Measurements from ENCODE around the gene SLC22A25.
"Not testable (repeated sequence)": the region's sequence is repeated elsewhere in the genome, so short reads cannot be mapped to it uniquely, and the experiment has no call there.

Gene SLC22A25

DNA sequence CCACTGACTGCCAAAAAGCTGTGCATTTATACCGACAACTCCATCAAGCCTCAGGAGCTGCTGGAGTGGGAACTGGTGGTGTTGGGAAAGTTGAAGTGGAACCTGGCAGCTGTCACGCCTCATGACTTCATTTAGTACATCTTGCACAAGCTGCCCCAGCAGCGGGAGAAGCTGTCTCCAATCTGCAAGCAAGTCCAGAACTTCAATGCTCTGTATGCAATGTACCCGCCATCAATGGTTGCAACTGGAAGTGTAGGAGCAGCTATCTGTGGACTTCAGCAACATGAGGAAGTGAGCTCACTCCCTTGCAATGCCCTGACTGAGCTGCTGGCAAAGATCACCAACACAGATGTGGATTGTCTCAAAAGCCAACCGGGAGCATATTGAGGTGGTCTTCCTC lies at the start of gene SLC22A25:
Gene SLC22A25, minus strand, starts transcription at position 67 of the 400 bp plus-strand sequence. CDS start 13,947 bp downstream, outside the sequence.
- DNase-seq, result no peak

DNA sequence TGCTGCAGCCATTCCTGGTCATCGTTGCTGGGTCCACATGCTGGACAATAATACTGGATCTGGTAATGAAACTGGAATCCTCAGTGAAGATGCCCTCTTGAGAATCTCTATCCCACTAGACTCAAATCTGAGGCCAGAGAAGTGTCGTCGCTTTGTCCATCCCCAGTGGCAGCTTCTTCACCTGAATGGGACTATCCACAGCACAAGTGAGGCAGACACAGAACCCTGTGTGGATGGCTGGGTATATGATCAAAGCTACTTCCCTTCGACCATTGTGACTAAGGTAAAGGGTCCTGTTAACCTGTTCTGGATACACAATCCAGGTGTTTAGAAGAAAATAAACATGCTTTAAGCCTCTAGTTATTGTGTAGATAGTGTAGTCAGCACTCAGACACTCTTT lies 46.9 kb upstream of the SLC22A25 start:
- DNase-seq, result no peak

DNA sequence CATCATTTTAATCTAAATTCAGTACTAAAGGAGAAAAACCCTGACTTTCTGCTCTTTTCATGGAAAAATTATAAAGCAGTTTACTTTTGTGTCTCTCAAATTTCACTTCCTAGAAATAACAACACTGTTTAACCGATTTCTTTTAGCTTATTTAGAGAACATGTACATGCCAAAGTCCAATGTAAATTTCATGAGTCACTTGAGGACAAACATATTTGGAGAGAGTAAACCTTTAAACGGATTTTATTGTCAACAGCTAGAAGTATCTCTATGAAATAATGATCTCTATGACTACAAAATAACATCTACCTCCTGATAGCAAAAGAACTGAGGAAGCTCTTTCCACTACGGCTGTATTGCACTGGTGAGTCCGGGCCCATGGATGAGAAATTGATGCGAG lies 46.3 kb upstream of the SLC22A25 start:
- DNase-seq, result no peak

DNA sequence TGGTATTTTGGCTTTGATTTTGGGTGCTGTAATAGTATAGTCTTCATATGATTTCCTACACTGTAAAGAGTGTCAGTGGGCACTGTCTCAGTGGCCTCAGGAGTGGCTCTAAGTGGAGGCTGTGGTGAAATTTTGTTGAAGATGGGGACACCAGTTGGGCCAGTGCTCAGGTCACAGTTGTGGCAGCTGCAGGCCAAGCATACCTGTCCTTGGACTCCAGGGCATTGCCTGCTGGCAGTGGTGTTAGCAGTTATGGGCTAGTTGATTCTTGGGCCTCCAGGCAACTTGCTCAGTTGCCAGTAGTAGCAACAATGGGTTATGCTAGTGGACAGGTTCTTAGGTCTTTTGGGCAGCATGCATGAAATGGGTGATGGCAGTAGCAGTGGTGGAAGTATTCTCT lies 39.2 kb upstream of the SLC22A25 start:
- DNase-seq, result no peak

DNA sequence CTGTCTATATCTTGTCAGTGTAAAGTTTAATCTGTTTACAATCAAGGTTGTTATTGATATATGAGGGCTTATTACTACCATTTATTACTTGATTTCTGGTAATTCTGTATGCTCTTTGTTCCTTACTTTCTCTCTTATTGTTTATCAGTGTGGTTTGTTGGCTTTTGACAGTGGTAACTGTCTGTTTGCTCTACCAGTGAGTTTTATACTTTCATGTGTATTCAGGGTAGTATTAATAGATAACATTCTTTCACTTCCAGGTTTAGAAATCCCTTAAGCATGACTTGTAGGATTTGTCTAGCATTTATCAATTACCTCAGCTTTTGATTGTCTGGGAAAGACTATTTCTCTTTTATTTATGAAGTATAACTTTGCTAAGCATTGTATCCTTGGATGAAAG lies 37.5 kb upstream of the SLC22A25 start:
- no peak for DNase-seq

DNA sequence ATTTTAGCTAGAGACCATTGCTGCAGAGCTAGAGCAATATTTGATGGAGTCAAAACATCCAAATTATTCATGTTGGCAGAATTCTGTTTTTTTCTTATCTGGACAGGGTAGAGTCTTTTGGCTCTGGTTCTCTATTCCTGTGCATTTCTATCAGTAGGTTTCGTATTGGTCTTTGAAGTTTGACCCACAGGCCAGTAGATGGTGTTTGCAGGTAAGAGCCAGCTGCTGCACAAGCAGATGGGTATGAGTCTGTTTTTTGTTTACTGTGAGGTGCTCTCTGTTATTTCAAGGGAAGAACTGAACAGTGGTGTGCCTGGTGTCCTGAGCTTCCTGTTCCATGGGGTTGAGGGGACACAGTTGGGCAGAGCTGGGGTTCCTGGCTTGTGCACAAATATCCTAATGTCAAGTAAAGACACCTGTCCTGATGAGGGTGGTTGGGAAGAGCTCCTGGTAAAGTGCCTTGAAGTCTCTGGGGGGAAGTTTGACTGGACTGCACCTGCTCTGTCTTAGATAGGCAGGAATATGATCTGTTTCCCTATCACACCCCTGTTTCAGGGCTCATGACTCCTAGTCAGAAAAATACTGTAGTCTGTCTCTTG lies 34.0 kb upstream of the SLC22A25 start:
- DNase-seq, result no peak

DNA sequence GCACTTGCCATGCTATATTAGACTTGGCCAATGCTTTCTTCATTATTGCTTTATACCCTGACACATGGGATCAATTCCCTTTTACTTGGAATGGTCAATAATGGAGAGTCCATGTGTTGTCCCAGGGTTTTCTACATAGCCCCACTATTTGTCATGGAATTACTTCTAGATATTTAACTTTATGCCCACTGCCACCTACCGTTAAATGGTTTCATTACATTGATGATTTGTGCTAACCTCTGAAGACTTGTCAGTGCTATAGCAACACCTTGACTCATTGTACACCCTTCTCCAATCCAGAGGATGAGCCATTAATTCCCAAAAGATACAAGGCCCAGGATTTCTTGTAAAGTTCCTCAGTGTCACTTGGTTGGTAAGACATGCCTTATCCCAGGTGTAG lies 31.4 kb upstream of the SLC22A25 start:
- no peak for DNase-seq

DNA sequence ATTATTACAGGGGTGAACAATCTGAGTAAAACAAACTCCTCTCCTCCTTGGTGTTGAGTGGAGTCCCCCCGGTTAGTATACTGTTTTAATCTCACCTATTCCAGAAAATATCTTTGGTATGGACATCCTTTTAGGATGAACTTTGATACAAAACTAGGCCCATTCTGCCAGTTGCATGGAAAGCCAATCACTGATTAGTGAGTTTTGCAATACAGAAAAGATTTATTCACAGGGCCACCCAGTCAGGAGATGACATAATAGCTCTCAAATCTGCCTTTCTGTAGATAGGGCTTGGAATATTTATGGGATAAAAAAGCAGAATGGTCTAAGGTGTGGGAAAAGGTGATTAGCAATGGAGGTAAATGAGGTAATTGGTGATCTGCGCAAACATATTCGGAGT lies 30.3 kb upstream of the SLC22A25 start:
- DNase-seq, result no peak

DNA sequence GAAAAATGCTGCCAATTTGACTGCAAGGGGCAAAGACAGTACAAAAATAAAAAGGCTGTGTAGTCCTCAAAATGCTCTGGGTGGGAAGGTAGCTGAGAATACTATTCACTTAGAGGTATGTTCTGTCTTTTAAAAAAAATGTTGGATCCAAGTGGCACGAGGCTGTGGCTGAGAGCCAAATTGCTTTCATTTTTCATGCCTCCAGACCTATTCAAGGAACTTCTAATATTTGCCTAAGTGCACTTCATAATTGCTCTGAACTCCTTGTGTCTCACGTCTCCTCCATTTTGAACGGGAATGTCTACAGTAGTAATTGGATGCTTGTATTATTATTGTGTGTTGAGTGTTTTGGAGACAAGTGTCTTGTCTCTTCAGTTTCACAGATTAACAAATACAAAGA lies 19.1 kb upstream of the SLC22A25 start:
- DNase-seq, result peak; percentile 1

DNA sequence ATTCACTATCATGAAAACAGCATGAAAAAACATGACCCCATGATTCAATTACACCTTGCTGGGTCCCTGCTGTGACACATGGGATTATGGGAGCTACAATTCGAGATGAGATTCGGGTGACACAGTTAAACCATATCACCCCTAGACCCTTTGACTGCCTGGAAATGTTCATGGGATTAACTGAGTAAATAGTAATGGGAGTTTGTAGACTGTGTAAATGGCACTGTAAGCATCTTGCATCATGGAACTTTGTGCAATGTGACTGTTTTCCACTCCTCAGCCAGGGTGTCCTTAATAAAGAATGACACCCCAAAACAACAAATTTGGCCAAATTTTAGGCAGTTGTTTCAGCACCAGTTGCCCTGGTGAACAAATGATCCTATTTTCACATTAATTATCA lies 7.9 kb upstream of the SLC22A25 start:
- DNase-seq, result no peak

DNA sequence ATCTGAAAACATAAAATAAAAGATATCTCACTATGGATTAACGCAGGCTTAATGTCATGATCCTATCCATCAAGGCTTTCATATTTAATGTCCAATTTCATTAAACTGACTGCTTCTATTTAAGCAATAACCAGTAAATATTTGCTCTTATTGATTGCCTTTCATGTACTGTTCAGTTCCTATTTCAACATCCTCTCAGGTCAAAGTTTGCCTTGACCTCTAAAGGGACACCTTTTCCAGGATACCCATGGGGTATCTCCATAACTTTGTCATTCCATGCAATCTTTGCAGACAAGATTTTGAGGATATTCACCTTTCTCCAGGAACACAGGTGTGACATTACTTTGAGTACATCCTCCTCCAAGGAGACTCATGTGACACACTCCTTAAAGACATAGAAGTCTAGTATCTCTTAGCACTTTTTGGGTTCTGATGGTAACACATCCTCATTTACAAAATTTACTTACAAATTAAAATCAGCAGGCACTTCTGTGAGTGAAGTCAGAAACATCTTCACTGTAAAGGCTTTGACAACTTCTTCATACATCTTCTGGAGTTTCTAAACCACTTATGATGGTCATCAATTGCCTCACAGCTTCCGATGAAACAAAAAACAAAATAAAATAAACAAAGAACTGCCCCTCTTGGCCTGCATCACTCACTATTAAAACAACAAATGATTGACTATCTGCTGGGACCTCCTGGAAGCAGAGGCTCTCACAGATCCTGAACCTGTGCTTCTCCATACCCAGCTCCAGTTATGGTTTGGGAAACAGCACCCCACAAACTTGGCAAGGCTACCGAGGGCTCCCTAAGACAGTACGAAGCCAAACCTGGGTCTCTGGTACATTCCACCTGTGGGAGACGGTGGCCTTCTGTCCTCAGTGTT lies 7.0 kb upstream of the SLC22A25 start:
- DNase-seq, result no peak

DNA sequence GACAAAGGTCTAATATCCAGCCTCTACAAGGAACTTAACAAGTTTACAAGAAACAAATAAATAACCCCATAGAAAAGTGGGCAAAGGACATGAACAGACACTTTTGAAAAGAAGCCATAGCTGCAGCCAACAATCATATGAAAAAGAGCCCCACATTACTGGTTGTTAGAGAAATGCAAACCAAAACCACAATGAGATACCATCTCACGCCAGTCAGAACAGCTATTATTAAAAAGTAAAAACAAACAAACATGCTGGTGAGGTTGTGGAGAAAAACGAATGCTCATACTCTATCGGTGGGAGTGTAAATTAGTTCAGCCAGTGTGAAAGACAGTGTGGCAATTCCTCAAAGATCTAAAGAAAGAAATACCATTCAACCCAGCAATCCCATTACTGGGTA lies 5.6 kb upstream of the SLC22A25 start:
- no peak for DNase-seq

DNA sequence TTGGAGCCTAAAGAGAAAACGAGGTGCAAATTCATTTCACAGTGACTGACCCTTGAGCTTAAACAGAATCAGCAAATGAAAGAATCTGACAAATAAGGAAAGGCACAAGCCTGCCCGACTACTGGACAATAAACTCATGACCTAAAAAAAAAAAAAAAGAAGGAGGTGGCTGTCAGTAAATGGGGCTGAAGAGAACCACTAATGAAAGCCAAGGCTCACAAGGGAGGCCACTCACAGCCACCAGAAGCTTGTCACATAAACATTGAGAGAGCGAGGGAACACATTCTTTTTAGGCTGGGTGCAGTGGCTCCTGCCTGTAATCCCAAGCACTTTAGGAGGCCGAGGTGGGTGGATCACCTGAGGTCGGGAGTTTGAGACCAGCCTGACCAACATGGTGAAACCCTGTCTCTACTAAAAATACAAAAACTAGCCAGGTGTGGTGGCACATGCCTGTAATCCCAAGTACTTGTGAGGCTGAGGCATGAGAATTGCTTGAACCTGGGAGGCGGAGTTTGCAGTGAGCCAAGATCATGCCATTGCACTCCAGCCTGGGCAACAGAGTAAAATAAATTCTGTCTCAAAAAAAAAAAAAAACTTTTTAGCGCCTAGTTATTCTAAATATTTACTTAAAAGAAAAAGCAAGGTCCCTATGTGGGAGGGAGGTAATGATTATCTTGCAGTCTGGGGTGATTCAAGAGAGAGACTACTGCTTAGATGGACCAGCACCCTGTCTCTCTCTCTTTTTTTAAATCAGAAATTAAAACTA lies 4.0 kb upstream of the SLC22A25 start:
- DNase-seq, result not testable (repeated sequence)

DNA sequence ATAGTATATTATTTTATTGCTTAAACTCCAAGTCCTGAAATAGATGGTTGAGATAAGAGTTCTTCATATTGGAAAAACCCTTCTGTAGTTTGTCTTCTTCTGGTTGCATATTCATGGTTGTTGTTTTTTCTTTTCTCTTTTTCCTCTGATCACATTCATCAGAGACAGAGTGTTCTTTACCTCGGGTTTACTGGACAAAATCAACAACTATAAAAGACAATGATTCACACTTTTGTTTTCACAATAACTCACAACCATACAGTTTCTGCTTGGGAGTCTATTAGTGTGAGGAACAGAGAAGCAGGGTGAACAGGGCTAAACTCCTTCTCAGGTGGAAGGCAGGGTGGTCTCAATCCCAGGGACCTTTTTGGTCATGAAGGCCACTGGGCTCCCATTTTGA lies 2.6 kb upstream of the SLC22A25 start:
- no peak for DNase-seq

DNA sequence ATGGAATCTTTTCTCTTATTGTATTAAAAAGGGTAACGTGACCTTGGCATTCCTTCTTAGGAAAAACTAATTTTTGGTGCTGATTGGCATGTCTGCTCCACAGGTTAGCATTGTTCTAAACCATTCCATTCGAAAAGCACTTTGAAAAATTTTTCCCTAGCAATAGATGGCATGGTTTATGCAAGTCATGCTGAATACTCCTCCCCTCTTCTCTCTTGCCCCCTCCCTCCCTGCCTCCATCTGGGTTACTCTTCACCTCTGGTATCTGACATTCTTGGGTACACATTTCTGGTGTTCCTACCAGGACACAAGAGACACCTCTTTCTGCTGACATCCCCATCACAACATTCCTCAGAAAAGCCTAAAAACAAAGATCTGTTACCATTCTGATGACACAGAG lies 1.5 kb upstream of the SLC22A25 start:
- no peak for DNase-seq

DNA sequence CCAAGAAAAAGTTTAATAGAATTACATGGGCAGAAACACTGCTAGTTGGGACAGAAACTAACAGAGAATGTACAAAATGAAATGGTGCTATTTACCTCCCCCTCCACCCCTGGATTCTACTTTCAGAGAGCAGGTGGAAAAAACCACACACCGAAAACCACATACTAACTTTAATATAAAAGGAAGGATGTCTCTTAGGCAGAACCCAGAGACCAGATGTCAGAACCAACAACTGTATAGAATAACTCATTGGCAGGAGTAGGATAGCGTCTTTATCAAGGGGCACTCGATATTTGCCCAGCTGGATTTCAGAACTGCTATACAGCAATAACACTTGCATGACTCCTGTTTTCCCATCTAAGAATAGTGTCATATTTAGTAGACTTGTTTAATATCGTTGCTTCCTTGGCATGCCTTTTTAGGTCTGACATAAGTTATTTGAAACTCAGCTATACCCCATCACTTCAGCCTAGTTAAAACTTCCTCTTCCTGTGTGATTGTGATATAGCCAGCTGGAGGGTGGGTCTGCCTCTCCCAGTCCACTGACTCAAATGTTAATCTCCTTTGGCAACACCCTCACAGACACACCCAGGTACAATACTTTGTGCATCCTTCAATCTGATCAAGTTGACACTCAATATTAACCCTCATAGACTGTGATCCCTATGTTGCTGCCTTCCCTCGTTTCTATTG lies 1.2 kb downstream of the SLC22A25 start:
- DNase-seq, result no peak

DNA sequence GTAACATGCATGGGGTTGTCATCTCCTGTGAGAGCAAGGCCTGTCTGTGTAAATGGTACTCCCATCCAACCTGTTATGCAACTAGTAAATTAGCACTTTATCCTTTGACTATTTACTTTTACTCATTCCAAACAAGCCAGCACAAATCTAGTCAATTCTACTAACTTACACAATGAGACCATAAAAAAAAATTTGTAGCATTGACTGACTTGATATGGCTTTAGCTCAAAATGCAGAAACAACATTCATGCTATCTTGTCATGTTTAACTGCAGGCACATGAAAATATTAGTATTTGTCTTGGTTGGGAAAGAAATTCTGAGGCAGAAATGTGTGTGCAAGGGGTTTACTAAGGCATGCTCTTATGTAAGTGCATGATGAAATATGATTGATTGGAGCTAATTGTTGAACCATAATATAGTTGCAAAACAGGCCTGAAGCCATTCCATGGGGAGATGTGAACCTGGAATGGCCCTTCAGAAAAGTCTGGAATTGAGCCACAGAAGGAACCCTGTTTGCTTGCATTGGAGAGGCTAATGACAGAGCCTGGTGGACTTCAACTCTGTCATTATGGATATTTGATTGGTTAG lies 2.5 kb downstream of the SLC22A25 start:
- DNase-seq, result no peak

DNA sequence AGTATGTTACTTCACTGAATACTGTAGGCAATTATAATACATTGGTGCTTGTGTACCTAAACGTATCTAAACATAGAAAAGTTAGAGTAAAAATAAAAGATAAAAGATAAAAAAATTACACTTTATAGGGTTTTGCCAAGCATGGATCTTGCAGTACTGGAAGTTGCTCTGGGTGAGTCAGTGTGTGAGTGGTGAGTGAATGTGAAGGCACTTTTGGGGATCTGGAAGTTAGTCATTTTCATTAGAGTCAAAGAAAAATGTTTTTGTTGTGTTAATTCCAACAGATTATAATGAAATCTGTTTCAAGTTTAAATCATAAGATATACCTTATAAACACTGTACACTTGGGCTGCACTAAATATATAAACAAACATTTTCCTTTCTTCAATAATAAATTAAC lies 3.3 kb downstream of the SLC22A25 start:
- no peak for DNase-seq

DNA sequence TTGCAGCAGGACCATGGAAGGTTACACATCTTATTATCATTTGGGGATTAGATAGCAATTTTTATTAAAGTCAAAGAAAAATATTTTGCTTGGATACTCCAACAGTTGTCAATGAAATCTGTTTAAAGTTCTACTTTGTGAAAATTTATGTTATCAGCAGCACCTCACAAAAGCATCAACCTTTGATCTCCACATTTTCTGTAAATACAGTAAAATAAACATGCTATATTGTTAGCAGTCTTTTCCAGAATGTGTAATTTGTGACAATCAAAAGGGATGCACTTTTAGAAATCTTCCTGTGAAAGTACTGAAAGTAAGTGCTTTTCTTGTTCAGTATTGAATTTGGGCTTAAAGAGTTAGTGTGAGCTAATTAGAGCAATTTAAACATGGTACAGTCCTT lies 4.1 kb downstream of the SLC22A25 start:
- no peak for DNase-seq

DNA sequence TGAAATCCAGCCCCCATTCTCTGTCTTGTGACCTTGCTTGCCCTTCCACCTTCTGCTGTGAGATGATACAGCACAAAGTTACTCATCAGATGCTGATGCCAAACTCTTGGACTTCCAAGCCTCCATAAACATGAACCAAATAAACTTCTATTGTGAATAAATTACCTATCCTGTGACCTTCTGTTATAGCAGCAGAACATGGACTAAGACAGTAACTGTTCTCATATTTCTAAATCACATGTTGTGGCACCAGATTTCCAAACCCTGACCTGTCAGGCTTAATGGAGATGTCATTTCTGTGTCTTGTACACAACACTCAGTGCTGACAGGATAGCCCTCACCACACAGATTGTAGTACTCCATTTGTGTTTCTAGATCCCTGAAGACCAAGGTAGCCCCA lies 6.0 kb downstream of the SLC22A25 start:
- DNase-seq, result no peak

DNA sequence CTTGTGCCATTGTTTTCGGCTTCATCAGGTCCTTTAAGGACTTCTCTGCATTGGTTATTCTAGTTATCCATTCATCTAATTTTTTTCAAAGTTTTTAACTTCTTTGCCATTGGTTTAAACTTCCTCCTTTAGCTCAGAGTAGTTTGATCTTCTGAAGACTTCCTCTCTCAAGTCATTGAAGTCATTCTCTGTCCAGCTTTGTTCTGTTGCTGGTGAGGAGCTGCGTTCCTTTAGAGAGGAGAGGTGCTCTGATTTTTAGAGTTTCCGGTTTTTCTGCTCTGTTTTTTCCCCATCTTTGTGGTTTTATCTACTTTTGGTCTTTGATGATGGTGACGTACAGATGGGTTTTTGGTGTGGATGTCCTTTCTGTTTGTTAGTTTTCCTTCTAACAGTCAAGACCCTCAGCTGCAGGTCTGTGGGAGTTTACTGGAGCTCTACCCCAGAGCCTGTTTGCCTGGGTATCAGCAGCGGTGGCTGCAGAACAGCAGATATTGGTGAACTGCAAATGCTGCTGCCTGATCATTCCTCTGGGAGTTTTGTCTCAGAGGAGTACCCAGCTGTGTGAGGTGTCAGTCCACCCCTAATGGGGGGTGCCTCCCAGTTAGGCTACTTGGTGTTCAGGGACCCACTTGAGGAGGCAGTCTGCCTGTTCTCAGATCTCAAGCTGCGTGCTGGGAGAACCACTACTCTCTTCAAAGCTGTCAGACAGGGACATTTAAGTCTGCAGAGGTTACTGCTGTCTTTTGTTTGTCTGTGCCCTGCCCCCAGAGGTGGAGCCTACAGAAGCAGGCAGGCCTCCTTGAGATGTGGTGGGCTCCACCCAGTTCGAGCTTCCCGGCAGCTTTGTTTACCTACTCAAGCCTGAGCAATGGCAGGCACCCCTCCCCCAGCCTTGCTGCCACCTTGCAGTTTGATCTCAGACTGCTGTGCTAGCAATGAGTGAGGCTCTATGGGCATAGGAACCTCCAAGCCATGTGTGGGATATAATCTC lies 7.6 kb downstream of the SLC22A25 start:
- DNase-seq, result not testable (repeated sequence)

DNA sequence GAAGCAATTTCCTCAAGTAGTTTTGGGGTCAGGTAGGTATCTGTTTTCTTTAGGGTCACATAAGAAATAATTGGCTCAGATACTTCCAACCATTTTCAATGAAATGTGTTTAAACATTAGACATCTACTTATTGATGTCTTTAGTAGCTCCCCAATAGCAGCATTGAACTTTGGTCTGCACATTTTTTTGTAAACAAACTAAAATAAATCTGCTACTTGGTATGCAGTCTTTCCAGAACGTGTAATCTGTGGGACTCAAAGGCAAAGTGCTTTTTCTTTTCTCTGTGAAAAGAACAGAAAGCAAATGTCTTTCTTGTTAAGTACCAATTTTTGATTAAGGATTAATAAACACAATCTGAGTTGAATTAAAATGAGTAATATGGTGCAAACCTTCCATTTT lies 13.6 kb downstream of the SLC22A25 start:
- DNase-seq, result no peak
